ENCODE measurements around the gene UQCC2. TPM values are rescaled to one million over a fixed set of nuclear protein-coding genes. Genes with fewer than 3 reads are reported as not detected.

Gene UQCC2
- total RNA-seq, 4 donors from 2014 or later: 11.3 to 39.4 (median 21.7) TPM

- Histone ChIP-seq H3K9me3 (no peaks in the 10 kb centered on the region), H3K27me3 (peaks cover 4% of the 10 kb centered on the region), H3K27ac (no peak overlapping the region), H3K36me3 (no peaks in the 10 kb centered on the region), H3K4me1 (peaks cover 4% of the 10 kb centered on the region), H3K4me3 (no peak overlapping the region)
- 43% methylated on average over 6 of the region's 6 CpGs for WGBS
- DNase-seq (ENCODE audit: low spot score in 2 of 2): no peak
- TF ChIP-seq EP300 (IDR thresholded peaks at IDR 0.05): no peak
- TF ChIP-seq CTCF (IDR thresholded peaks at IDR 0.05): no peak
- TF ChIP-seq POLR2AphosphoS5 (IDR thresholded peaks at IDR 0.05): no peak
- no peak for TF ChIP-seq POLR2A (IDR thresholded peaks at IDR 0.05)
Measured at GRCh38 chr6:33717934-33718455, 6.5 kb upstream of the UQCC2 start.

DNA sequence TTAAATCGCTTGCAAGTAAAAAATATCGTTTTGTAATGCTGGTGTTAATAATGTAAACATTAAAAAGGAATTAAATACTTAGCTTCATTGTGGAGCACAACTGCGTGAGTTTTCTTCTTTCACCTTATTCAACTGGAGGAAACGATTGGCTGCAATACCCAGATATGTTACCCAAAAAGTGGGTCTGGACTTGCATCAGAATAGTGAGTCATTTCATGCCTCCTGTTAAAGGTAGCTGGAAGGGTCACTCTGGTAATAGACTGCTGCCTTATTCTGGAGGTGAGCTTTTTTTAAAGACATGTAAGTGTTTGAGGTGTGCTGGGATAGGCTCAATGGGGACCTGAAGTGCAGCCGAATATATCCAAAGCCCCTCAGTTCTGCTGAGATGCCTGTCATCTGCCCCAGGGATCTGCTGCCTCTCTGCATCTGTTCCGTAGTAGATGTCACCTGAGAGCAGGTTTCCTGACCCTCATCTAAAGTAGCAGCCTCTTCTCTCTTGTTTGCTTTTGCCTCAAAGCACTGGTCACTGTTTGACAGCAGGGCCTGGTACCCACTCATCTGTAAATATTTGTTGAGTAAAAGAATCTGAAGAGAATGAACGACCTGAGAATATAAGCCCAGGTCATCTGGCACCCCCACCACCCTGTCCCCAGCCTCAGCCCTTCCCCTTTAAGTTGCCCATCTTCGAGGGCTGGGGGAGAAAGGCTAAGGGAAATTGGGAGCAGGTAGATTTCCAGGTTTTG, 5.6 kb upstream of the UQCC2 start:
- WGBS: 77% methylated on average over 8 of the region's 8 CpGs
- Histone ChIP-seq H3K4me1 (peaks cover 5% of the 10 kb centered on the region), H3K9me3 (no peaks in the 10 kb centered on the region), H3K4me3 (no peak overlapping the region), H3K36me3 (no peaks in the 10 kb centered on the region), H3K27ac (no peak overlapping the region), H3K27me3 (peaks cover 3% of the 10 kb centered on the region)
- no peak for DNase-seq (ENCODE audit: low spot score in 2 of 2)
- TF ChIP-seq CTCF (IDR thresholded peaks at IDR 0.05) (no peak), POLR2AphosphoS5 (IDR thresholded peaks at IDR 0.05) (no peak), EP300 (IDR thresholded peaks at IDR 0.05) (no peak), POLR2A (IDR thresholded peaks at IDR 0.05) (no peak)

DNA sequence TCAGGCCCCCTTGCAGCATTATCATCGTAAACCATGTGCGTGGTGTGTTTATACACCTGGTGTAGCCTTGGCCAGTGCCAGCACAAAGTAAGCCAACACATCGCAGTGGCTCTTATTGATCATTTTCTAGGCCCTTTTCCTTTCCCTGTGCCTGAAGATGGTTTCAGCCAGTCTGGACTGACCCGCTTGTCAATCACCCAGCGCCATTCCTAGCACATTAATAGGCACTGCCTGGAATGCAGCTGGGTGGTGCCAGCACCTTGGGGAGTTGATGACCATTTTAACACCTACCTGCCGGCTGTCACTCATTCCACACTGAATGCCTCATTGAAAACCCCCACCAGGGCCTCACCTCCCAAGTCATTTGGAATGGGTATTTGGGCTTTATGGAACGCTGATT, 4.9 kb upstream of the UQCC2 start:
- H3K27ac ChIP-seq: no peak overlapping the region
- H3K36me3 ChIP-seq: no peaks in the 10 kb centered on the region
- no peak overlapping the region for H3K4me3 ChIP-seq
- DNase-seq (ENCODE audit: low spot score in 2 of 2): no peak
- no peak for TF ChIP-seq EP300 (IDR thresholded peaks at IDR 0.05)
- TF ChIP-seq POLR2AphosphoS5 (IDR thresholded peaks at IDR 0.05): no peak
- no peak for TF ChIP-seq CTCF (IDR thresholded peaks at IDR 0.05)
- TF ChIP-seq POLR2A (IDR thresholded peaks at IDR 0.05): no peak
- 87% methylated on average over 7 of the region's 7 CpGs for WGBS
- no peaks in the 10 kb centered on the region for H3K9me3 ChIP-seq
- no peaks in the 10 kb centered on the region for H3K27me3 ChIP-seq
- H3K4me1 ChIP-seq: peaks cover 10% of the 10 kb centered on the region

DNA sequence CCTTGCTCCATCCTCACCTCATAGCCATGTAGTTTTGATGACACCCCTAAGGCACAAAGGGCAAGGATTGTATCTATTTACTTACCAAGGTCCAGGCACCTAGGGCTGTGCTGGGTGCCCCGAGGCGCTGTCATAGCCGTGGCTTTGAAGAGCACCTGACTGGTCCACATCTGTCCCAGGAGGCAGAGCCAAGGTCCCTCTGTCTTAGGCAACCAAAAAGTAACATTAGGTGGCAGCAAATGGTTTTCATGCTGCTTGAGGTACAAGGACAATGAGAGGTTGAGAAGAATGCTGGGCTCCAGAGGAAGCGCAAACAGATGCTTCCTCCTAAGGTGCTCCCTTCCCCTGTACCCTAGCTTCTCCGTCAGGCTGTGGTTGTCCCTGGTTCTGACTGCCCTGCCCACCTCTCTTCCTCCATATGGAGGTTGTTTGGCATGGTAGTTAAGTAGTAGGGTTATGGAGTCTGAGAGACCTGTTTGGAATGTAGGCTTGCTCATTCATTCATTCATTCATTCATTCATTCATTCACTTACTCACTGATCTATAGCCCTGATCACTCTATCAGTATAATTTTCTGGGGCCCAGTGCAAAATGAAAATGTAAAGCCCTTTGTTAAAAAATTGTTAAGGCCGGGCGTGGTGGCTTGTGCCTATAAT, 3.0 kb upstream of the UQCC2 start:
- WGBS: 92% methylated on average over 5 of the region's 7 CpGs

More for the DNA sequence above, 3.0 kb upstream of the UQCC2 start:
- Histone ChIP-seq H3K4me3 (no peak overlapping the region), H3K27ac (no peak overlapping the region), H3K27me3 (no peaks in the 10 kb centered on the region), H3K36me3 (no peaks in the 10 kb centered on the region), H3K9me3 (no peaks in the 10 kb centered on the region), H3K4me1 (peaks cover 27% of the 10 kb centered on the region)
- TF ChIP-seq POLR2A (IDR thresholded peaks at IDR 0.05) (no peak), POLR2AphosphoS5 (IDR thresholded peaks at IDR 0.05) (no peak), EP300 (IDR thresholded peaks at IDR 0.05) (no peak), CTCF (IDR thresholded peaks at IDR 0.05) (no peak)
- DNase-seq (ENCODE audit: low spot score in 2 of 2): no peak

Data from suprapubic skin (tissue), 4 donors.